ENCODE data around the gene CBLB. TPM values are rescaled to one million over a fixed set of nuclear protein-coding genes. Genes with fewer than 3 reads are reported as not detected.

Gene CBLB
- total and polyA plus RNA-seq, 2 of the 4 experiments (the other 2 are of a cell fraction), result 10.1 to 20.1 TPM

DNA sequence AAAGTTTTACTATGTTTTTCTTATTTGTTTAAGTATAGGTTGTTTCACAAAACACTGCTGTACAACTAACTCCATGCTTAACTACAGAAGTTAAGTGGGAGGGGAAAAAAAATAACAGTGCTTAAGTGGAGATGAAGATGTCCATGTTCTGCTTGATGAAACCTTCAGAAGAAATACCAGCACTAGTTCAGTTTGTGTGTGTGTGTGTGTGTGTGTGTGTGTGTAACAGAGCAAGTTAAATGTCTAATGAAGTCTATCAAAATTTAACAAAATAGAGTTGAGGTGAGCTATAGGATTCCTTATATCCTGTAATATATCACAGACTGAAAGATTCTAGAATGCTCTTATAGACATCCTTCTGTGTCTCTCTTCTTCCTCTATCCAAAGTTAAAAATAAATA is 44.1 kb upstream of the CBLB start:
- ATAC-seq (ENCODE audit: low read depth), result no peak
- Histone ChIP-seq H4K20me1 (ENCODE audit: insufficient read depth, low read length) (no peaks in the 10 kb centered on the region), H2BK20ac (ENCODE audit: low read depth, low read length) (no peak overlapping the region), H4K5ac (ENCODE audit: low read depth, low read length) (no peak overlapping the region), H2BK120ac (ENCODE audit: low read depth, low read length) (no peak overlapping the region), H3K4me1 (ENCODE audit: control insufficient read depth, insufficient read depth, low read length) (no peaks in the 10 kb centered on the region), H2AK9ac (replicated peaks; ENCODE audit: low read depth, low read length, poor library complexity) (no peak overlapping the region), H3K9me3 (ENCODE audit: control insufficient read depth, insufficient read depth, low read length) (no peaks in the 10 kb centered on the region), H3K9me1 (ENCODE audit: insufficient read depth, low read length) (no peaks in the 10 kb centered on the region), H2BK15ac (ENCODE audit: low read depth, low read length) (no peak overlapping the region), H3K4me2 (ENCODE audit: low read depth, low read length) (no peak overlapping the region), H3K27me3 (ENCODE audit: control insufficient read depth, insufficient read depth, low read length) (no peaks in the 10 kb centered on the region), H3K27ac (ENCODE audit: insufficient read depth, low read length) (no peak overlapping the region), H3K4me3 (ENCODE audit: insufficient read depth, low read depth, low read length) (no peak overlapping the region), H3K18ac (ENCODE audit: low read depth, low read length) (no peak overlapping the region), H4K8ac (ENCODE audit: low read depth in 2 of 2, low read length in 2 of 2) (no peak overlapping the region), H3K79me1 (ENCODE audit: low read depth in 1 of 2, low read length in 2 of 2) (no peaks in the 10 kb centered on the region), H3K56ac (ENCODE audit: extremely low read depth, insufficient read depth, low read length) (no peak overlapping the region), H2AK5ac (ENCODE audit: low read depth, low read length) (no peak overlapping the region), H2AFZ (replicated peaks; ENCODE audit: low read length, poor library complexity) (no peak overlapping the region), H4K91ac (ENCODE audit: insufficient read depth, low read depth, low read length) (no peak overlapping the region), H3K36me3 (ENCODE audit: control insufficient read depth, insufficient read depth, low read length) (no peaks in the 10 kb centered on the region), H3K4ac (ENCODE audit: low read depth, low read length) (no peak overlapping the region), H3K9ac (ENCODE audit: low read depth, low read length) (no peak overlapping the region), H3K14ac (replicated peaks; ENCODE audit: low read depth, low read length) (no peak overlapping the region), H3K23ac (ENCODE audit: low read depth, low read length) (no peak overlapping the region), H2BK5ac (ENCODE audit: low read depth, low read length, poor library complexity, severe bottlenecking) (no peak overlapping the region)
- dilution Hi-C loops (cut with HindIII; ENCODE audit: low sequenced_read_pairs, unreplicated experiment), result no loop called here
- intact Hi-C loops (cut with micrococcal nuclease), result no loop called here
- TF ChIP-seq CTCF (conservative IDR thresholded peaks at IDR 0.05; ENCODE audit: low read depth, low read length) (no peak), RCOR1 (IDR thresholded peaks at IDR 0.05; ENCODE audit: insufficient replicate concordance, low read length) (no peak)
- POLR2A ChIA-PET (ENCODE audit: unreplicated experiment), result no interaction called here
- no TSS peak for BruUV-seq (replicated peaks)
- no peak for DNase-seq
- CTCF ChIA-PET, result interaction anchor here (0.7 kb wide), 1 partner anchor 799 kb away, joined by 3 read pairs; no protein-coding TSS in a partner anchor
- in situ Hi-C loops (cut with MboI; ENCODE audit: low sequenced_read_pairs), result no loop called here
